Fibroblast of mammary gland (primary cell): ENCODE results near the gene ATP2C2.

ENCODE experiments used
- DNase-seq: peaks from one replicate; pipeline ENCODE4 v3.0.0-alpha.2; 2010; ENCODE audit warnings: low read depth
- H3K4me3 ChIP-seq: 2 replicates; pipeline ENCODE4 v1.5.1; 2011; ENCODE audit warnings: low read depth, mild to moderate bottlenecking, low read length, moderate library complexity; ENCODE audit not compliant: control insufficient read depth
- TF ChIP-seq, protein P1 (sequence below): conservative IDR thresholded peaks from 2 replicates; pipeline ENCODE4 v1.5.1; 2011; ENCODE audit warnings: low read depth, low read length, inconsistent platforms; ENCODE audit not compliant: control insufficient read depth, insufficient read depth

The ATP2C2 gene

DNA sequence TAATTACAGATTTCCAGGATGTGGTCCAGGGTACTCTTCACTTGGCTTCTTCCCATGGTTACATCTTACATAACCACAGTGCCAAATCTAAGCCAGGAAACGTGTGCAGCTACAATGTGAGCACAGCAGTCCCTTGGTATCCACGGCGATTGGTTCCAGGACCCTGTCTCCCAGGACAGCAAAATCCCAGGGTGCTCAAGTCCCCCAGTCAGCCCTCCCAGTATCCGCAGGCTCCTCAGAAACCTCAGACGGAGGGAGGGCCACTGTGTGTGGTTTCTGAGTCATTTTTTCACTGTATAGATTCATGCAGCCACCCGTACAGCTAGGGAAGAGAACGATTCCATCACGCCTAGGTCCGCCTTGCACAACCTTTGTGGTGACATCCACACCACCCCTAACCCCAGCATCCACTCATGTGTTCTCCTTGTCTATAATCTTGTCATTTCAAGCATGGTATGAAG is 11.1 kb upstream of the ATP2C2 start:
- TF ChIP-seq, protein P1, sequence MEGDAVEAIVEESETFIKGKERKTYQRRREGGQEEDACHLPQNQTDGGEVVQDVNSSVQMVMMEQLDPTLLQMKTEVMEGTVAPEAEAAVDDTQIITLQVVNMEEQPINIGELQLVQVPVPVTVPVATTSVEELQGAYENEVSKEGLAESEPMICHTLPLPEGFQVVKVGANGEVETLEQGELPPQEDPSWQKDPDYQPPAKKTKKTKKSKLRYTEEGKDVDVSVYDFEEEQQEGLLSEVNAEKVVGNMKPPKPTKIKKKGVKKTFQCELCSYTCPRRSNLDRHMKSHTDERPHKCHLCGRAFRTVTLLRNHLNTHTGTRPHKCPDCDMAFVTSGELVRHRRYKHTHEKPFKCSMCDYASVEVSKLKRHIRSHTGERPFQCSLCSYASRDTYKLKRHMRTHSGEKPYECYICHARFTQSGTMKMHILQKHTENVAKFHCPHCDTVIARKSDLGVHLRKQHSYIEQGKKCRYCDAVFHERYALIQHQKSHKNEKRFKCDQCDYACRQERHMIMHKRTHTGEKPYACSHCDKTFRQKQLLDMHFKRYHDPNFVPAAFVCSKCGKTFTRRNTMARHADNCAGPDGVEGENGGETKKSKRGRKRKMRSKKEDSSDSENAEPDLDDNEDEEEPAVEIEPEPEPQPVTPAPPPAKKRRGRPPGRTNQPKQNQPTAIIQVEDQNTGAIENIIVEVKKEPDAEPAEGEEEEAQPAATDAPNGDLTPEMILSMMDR: no peak
- no peak overlapping the region for H3K4me3 ChIP-seq
- peak; percentile 35 for DNase-seq

DNA sequence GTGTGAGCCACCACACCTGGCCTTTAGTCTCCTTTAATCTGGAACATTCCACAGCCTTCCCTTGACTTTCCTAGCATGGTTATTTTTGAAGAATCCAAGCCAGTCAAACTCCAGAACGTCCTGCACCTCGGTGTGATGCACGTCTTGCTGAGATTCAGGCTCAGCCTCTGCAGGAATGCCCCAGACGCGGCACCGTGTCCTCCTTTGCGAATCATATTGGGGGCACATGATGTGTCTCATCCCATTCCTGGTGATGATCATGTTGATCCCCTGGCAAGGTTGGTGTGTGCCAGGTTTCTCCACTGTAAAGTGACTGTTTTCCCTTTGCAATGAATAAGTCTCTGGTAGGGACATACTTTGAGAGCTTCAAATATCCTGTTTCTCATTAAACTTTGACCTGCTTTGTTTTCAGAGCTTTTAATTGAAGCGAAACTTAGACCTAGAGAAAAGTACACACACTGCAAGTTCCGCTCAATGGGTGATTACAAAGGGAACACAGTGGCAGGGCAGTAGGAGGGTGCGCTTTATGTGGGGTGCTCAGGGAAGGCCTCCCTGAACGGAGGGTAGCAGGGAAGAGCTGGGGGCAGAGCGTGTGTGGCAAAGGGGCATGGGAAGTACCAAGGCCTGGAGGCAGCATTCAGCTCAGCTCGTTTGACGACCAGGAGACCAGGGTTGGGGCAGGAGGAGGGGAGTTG is 9.6 kb upstream of the ATP2C2 start:
- H3K4me3 ChIP-seq: no peak overlapping the region
- TF ChIP-seq, protein P1: no peak
- DNase-seq: no peak

DNA sequence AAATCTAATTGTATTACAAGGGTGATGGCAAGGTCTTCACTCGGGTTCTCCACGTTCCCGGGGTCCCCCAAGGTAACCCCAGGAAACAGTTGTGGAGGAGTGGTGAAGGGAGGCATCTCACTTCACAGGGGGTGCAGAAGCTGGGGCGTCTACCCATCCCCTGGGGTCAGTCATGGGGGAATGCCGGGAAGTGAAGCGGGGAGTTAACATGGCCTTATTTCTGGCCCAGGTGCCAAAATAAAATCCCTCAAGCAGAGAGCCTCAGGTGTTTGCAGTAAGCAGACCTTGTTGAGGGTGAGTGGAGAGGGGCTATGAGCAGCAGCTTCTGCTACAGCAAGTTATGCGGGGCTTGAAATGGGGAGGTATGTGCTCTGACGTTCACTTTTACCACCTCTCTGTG is 9.0 kb upstream of the ATP2C2 start:
- DNase-seq: no peak
- TF ChIP-seq, protein P1: no peak
- no peak overlapping the region for H3K4me3 ChIP-seq

DNA sequence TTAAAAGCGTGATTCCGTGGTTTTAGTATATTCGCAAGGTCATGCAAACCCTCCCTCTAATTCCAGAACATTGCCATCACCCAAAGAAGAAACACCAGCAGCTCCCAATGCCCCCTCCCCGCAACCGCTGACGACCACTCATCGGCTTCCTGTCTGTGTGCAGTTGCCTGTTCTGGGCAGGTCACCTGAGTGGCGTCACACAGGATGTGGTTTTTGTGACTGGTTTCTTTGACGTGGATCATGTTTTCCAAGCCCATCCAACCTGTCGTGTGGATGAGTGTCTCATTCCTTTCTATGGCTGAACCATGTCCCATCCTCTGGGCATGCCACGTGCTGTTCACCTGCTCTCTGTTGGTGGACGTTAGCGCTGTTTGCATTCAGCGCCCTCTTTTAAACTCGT is 8.2 kb upstream of the ATP2C2 start:
- TF ChIP-seq, protein P1: no peak
- no peak overlapping the region for H3K4me3 ChIP-seq
- no peak for DNase-seq

DNA sequence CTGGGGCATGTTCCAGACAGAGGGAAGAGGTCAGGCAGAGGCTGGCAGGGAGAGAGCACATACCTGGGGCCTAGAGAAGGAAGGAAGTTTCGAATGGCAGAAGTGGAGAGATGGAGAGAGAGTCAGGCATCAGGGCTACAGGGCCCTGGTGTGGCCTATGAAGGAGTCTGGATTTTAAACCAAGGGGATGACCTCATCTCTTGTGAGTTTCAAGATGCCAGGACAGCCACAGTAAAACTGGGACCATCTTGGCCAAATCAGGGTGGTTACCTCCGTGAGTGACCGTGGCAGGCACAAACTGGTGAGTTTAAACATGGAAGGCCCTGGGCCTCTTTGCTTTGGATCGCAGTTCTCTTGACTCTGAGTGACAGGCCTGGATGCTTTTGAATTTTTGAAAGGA is 7.6 kb upstream of the ATP2C2 start:
- no peak overlapping the region for H3K4me3 ChIP-seq
- no peak for DNase-seq
- TF ChIP-seq, protein P1: no peak

DNA sequence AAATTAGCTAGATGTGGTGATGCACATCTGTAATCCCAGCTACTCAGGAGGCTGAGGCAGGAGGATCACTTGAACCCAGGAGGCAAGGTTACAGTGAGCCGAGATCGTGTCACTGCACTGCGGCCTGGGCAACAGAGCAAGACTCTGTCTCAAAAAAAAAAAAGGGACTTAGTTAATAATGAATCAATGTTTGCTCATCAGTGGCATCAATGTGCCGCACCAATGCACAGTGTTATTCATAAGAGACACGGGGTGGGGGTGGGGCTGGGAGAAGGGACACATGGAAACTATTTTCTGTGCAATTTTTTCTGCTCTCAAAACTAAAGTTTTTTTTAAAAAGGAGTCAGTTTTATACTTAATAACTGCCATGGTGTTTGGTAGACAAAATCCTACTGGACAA is 6.8 kb upstream of the ATP2C2 start:
- DNase-seq: no peak
- TF ChIP-seq, protein P1: no peak
- H3K4me3 ChIP-seq: no peak overlapping the region

DNA sequence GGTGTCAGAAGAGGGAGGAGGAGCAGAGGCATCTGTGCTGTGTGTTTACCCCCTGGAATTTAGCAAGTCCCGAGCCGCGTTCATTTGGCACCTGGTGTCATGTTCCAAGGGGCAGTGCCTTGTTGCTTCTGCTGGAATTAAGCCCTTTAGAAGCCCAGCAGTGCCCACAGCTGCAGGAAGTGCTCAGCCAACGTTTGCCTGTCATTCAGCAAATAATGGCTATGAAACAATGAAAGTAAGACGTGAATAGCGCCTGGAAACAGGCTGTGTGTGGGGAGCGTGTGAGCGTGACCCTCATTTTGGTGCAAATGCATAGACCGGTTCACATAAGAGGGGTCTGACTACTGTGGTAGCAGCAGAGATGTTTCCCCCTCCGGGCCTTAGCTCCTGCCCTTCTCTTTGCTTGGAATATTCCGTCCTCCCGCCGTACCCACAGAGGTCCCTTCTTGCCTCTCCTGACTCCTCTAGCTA is 5.8 kb upstream of the ATP2C2 start:
- TF ChIP-seq, protein P1: no peak
- no peak overlapping the region for H3K4me3 ChIP-seq
- DNase-seq: no peak
